Measurements from ENCODE around the gene F8A2. TPM values are rescaled to one million over a fixed set of nuclear protein-coding genes. Genes with fewer than 3 reads are reported as not detected.
"Not testable (repeated sequence)": the region's sequence is repeated elsewhere in the genome, so short reads cannot be mapped to it uniquely, and the experiment has no call there.

The F8A2 gene
- total and polyA plus RNA-seq, 3 experiments from 2014 or later: not detected

DNA sequence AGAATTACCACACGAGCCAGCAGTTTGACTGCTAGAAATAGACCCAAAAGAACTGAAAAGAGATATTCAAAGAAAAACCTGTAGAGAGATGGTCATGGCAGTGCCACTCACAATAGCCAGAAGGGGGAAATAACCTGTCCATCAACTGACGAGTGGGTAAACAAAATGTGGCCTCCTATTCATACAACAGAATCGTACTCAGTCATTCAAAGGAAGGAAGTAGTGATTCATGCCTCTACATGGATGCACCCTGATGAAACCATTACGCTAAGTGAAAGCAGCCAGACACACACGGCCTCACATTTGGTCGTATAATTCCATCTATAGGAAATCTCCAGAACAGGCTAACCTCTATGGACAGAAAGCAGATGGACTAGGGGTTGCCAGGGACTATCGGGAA lies 2.1 kb upstream of the F8A2 start:
- H3K4me1 ChIP-seq (ENCODE audit: insufficient read depth, low read length); H3K27me3 ChIP-seq (ENCODE audit: insufficient read depth, low read length, poor library complexity, severe bottlenecking); H3K9me3 Mint-ChIP-seq; H3K36me3 ChIP-seq (ENCODE audit: insufficient read depth, low read length); POLR2A ChIA-PET; H3K27ac ChIP-seq (ENCODE audit: low read depth, low read length); CTCF ChIA-PET; H3K36me3 Mint-ChIP-seq; H3K27me3 Mint-ChIP-seq; DNase-seq; H3K4me3 Mint-ChIP-seq; H3K4me1 Mint-ChIP-seq; H3K9me3 ChIP-seq (ENCODE audit: low read length); H3K4me3 ChIP-seq (ENCODE audit: low read length); H3K27ac Mint-ChIP-seq: not testable (repeated sequence)

DNA sequence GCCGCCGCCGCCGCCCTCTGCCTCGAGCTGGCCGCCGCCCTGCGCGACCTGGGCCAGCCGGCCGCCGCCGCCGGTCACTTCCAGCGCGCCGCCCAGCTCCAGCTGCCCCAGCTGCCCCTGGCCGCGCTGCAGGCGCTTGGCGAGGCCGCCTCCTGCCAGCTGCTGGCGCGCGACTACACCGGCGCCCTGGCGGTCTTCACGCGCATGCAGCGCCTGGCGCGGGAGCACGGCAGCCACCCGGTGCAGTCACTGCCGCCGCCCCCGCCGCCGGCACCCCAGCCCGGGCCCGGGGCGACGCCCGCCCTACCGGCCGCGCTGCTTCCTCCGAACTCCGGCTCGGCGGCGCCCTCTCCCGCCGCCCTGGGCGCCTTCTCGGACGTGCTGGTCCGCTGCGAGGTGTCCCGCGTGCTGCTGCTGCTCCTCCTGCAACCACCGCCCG lies 653 bp downstream of the F8A2 start:
- H3K27me3 ChIP-seq (ENCODE audit: insufficient read depth, low read length, poor library complexity, severe bottlenecking); H3K36me3 Mint-ChIP-seq; POLR2A ChIA-PET; H3K36me3 ChIP-seq (ENCODE audit: insufficient read depth, low read length); H3K27me3 Mint-ChIP-seq; CTCF ChIA-PET; H3K4me3 ChIP-seq (ENCODE audit: low read length); DNase-seq; H3K4me1 ChIP-seq (ENCODE audit: insufficient read depth, low read length); H3K27ac ChIP-seq (ENCODE audit: low read depth, low read length); H3K9me3 Mint-ChIP-seq; H3K27ac Mint-ChIP-seq; H3K4me3 Mint-ChIP-seq; H3K9me3 ChIP-seq (ENCODE audit: low read length): not testable (repeated sequence)
- peaks cover 10 to 12% (median 10%) of the 10 kb centered on the region in 3 donors for H3K4me1 Mint-ChIP-seq

GRCh38 chrX:155389634-155390033 lies 7.7 kb downstream of the F8A2 start:
- H3K9me3 ChIP-seq (ENCODE audit: low read length): no peaks in the 10 kb centered on the region
- no peaks in the 10 kb centered on the region for H3K27me3 ChIP-seq (ENCODE audit: insufficient read depth, low read length, poor library complexity, severe bottlenecking)
- H3K4me3 ChIP-seq (ENCODE audit: low read length): no peak overlapping the region
- DNase-seq: peak in 1 of 5 donors; percentile 13
- H3K27ac Mint-ChIP-seq: peak overlapping the region in 1 of 8 donors; percentile 43
- H3K36me3 Mint-ChIP-seq: peaks cover 0 to 33% (median 12%) of the 10 kb centered on the region in 3 donors
- CTCF ChIA-PET: no interaction called here
- H3K4me3 Mint-ChIP-seq: no peak overlapping the region
- H3K27ac ChIP-seq (ENCODE audit: low read depth, low read length): no peak overlapping the region
- H3K4me1 Mint-ChIP-seq: peaks cover 26 to 42% (median 33%) of the 10 kb centered on the region in 3 donors
- peaks cover 0 to 14% (median 7%) of the 10 kb centered on the region in 5 donors for H3K9me3 Mint-ChIP-seq
- no peaks in the 10 kb centered on the region for H3K4me1 ChIP-seq (ENCODE audit: insufficient read depth, low read length)
- H3K27me3 Mint-ChIP-seq: no peaks in the 10 kb centered on the region
- no peaks in the 10 kb centered on the region for H3K36me3 ChIP-seq (ENCODE audit: insufficient read depth, low read length)
- POLR2A ChIA-PET: no interaction called here

- H3K36me3 Mint-ChIP-seq; H3K4me3 ChIP-seq (ENCODE audit: low read length); H3K4me1 ChIP-seq (ENCODE audit: insufficient read depth, low read length); H3K27ac ChIP-seq (ENCODE audit: low read depth, low read length); H3K27me3 Mint-ChIP-seq; H3K9me3 ChIP-seq (ENCODE audit: low read length); H3K27me3 ChIP-seq (ENCODE audit: insufficient read depth, low read length, poor library complexity, severe bottlenecking); H3K36me3 ChIP-seq (ENCODE audit: insufficient read depth, low read length); CTCF ChIA-PET: not testable (repeated sequence)
- peak in 2 of 5 donors; percentile 0 to 28 for DNase-seq
- Mint-ChIP-seq H3K27ac (peak overlapping the region in 3 of 8 donors; percentile 39 to 79 (median 60)), H3K4me1 (peaks cover 13 to 27% (median 21%) of the 10 kb centered on the region in 3 donors), H3K4me3 (peak overlapping the region in 1 of 7 donors; percentile 20), H3K9me3 (peaks cover 0 to 25% (median 7%) of the 10 kb centered on the region in 5 donors)
- POLR2A ChIA-PET: interaction anchor here (0.6 kb wide), 1 partner anchor 163 kb away, joined by 3 read pairs; no protein-coding TSS in a partner anchor
Measured at GRCh38 chrX:155394747-155395276, 12.9 kb downstream of the F8A2 start.

- no peak overlapping the region for H3K27ac ChIP-seq (ENCODE audit: low read depth, low read length)
- H3K27me3 ChIP-seq (ENCODE audit: insufficient read depth, low read length, poor library complexity, severe bottlenecking): no peaks in the 10 kb centered on the region
- DNase-seq: no peak
- H3K4me1 ChIP-seq (ENCODE audit: insufficient read depth, low read length): no peaks in the 10 kb centered on the region
- ChIA-PET POLR2A (no interaction called here), CTCF (no interaction called here)
- H3K9me3 ChIP-seq (ENCODE audit: low read length): no peaks in the 10 kb centered on the region
- Mint-ChIP-seq H3K4me1 (no peaks in the 10 kb centered on the region), H3K27me3 (no peaks in the 10 kb centered on the region), H3K9me3 (peaks cover 6 to 28% (median 22%) of the 10 kb centered on the region in 5 donors), H3K27ac (no peak overlapping the region), H3K4me3 (no peak overlapping the region), H3K36me3 (peaks cover 0 to 8% (median 4%) of the 10 kb centered on the region in 3 donors)
- no peak overlapping the region for H3K4me3 ChIP-seq (ENCODE audit: low read length)
- no peaks in the 10 kb centered on the region for H3K36me3 ChIP-seq (ENCODE audit: insufficient read depth, low read length)
Measured at GRCh38 chrX:155406429-155406828, 24.5 kb downstream of the F8A2 start.

DNA sequence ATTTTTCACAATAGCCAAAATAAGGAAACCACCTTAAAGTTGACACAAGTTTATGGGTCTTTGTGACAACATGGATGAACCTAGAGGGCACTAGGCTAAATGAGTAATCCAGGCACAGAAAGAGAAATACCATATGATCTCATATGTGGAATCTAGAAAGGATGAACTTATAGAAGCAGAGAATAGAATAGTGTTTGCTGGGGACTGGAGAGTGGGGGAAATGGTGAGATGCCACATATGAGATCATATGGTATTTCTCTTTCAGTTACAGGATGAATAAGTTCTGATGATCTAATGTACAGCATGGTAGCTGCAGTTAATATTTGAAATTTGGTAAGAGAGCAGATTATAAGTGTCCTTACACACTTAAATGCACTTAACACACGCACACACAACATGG lies 35.9 kb downstream of the F8A2 start:
- no peaks in the 10 kb centered on the region for H3K9me3 ChIP-seq (ENCODE audit: low read length)
- no peak overlapping the region for H3K4me3 ChIP-seq (ENCODE audit: low read length)
- DNase-seq: no peak
- Mint-ChIP-seq H3K4me1 (no peaks in the 10 kb centered on the region), H3K27me3 (peaks cover 0 to 2% of the 10 kb centered on the region in 2 donors), H3K4me3 (no peak overlapping the region), H3K27ac (no peak overlapping the region), H3K36me3 (no peaks in the 10 kb centered on the region), H3K9me3 (no peaks in the 10 kb centered on the region)
- H3K36me3 ChIP-seq (ENCODE audit: insufficient read depth, low read length): no peaks in the 10 kb centered on the region
- H3K4me1 ChIP-seq (ENCODE audit: insufficient read depth, low read length): no peaks in the 10 kb centered on the region
- no peaks in the 10 kb centered on the region for H3K27me3 ChIP-seq (ENCODE audit: insufficient read depth, low read length, poor library complexity, severe bottlenecking)
- CTCF ChIA-PET: no interaction called here
- POLR2A ChIA-PET: no interaction called here
- no peak overlapping the region for H3K27ac ChIP-seq (ENCODE audit: low read depth, low read length)

Other genes with a start within 250 kb of the F8A2 start
- gene VBP1, start 165.6 kb upstream of the F8A2 start, total RNA-seq: 10 to 100 TPM; 80.1 to 86.3 TPM
- 78.9 TPM for gene VBP1, start 165.6 kb upstream of the F8A2 start, polyA plus RNA-seq
- gene RAB39B, start 117.6 kb upstream of the F8A2 start, total RNA-seq: 10 to 100 TPM; 12.0 to 12.5 TPM
- gene RAB39B, start 117.6 kb upstream of the F8A2 start, polyA plus RNA-seq: 7.2 TPM
- under 1 TPM; 0.26 to 0.80 TPM for gene CLIC2, start 47.5 kb upstream of the F8A2 start, total RNA-seq
- 0.21 TPM for gene CLIC2, start 47.5 kb upstream of the F8A2 start, polyA plus RNA-seq
- gene F8A3, start 76.5 kb downstream of the F8A2 start, total RNA-seq: 10 to 100 TPM; 11.2 to 13.2 TPM
- gene F8A3, start 76.5 kb downstream of the F8A2 start, polyA plus RNA-seq: 9.2 TPM
- under 1 TPM; 0.24 to 0.33 TPM for gene SPRY3, start 230.5 kb downstream of the F8A2 start, total RNA-seq
- 0.12 TPM for gene SPRY3, start 230.5 kb downstream of the F8A2 start, polyA plus RNA-seq
- gene TMLHE, start 230.9 kb downstream of the F8A2 start, total RNA-seq: 10 to 100 TPM in 1 of 2 experiments, 1 to 10 TPM in 1; 8.9 to 10.0 TPM
- gene TMLHE, start 230.9 kb downstream of the F8A2 start, polyA plus RNA-seq: 12.8 TPM

Measured in CD8-positive, alpha-beta memory T cell (primary cell).